ENCODE data around the gene MYH7B. TPM values are rescaled to one million over a fixed set of nuclear protein-coding genes. Genes with fewer than 3 reads are reported as not detected.

MYH7B gene
- total and polyA plus RNA-seq, 2 donors (not counting 3 experiments of a cell fraction or from before 2014, with no cell fraction given): 0.03 TPM; not detected in 1

GRCh38 chr20:34994509-34995131, 39.0 kb downstream of the MYH7B start:
- Histone ChIP-seq H3K9ac (replicated peaks; ENCODE audit: extremely low read depth, insufficient read depth, low read length) (no peak overlapping the region), H3K79me2 (ENCODE audit: control insufficient read depth, insufficient read depth, low read length) (no peaks in the 10 kb centered on the region), H3K9me3 (replicated peaks; ENCODE audit: control insufficient read depth, insufficient read depth, low read length) (no peaks in the 10 kb centered on the region), H3K4me3 (replicated peaks in 1 of 3; ENCODE audit: insufficient read depth in 1 of 3, low read depth in 1 of 3, low read length in 3 of 3) (no peak overlapping the region), H4K20me1 (replicated peaks; ENCODE audit: control insufficient read depth, extremely low read depth, insufficient read depth, low read length) (no peaks in the 10 kb centered on the region), H3K4me2 (ENCODE audit: insufficient read depth, low read length) (no peak overlapping the region), H3K27ac (ENCODE audit: insufficient read depth, low read depth, low read length) (no peak overlapping the region), H3K27me3 (ENCODE audit: control insufficient read depth in 2 of 2, insufficient read depth in 2 of 2, low read length in 2 of 2) (no peaks in the 10 kb centered on the region), H3K36me3 (ENCODE audit: control insufficient read depth in 2 of 2, extremely low read depth in 1 of 2, insufficient read depth in 2 of 2, low read length in 2 of 2) (peaks cover 0 to 35% of the 10 kb centered on the region in 2 experiments), H3K9me1 (replicated peaks; ENCODE audit: control insufficient read depth, extremely low read depth, insufficient read depth, low read length) (no peaks in the 10 kb centered on the region), H2AFZ (ENCODE audit: low read depth, low read length) (no peak overlapping the region), H3K4me1 (ENCODE audit: control insufficient read depth, extremely low read depth, insufficient read depth, low read length) (no peaks in the 10 kb centered on the region)
- FAIRE-seq: no peak
- no TSS peak for BruUV-seq (replicated peaks)
- intact Hi-C loops (cut with micrococcal nuclease) (no loop called here), dilution Hi-C loops (cut with MboI; ENCODE audit: extremely low pct_ligation_motif_present, low sequenced_read_pairs) (no loop called here)
- ChIA-PET POLR2A (no interaction called here), CTCF (interaction anchor here (1.5 kb wide), 1 partner anchor 121 kb away, joined by 8 read pairs; no protein-coding TSS in a partner anchor)
- no peak for DNase-seq (ENCODE audit: low read depth, low spot score)
- TF ChIP-seq CTCF (IDR thresholded peaks at IDR 0.05; ENCODE audit: extremely low read depth in 1 of 2, insufficient read depth in 1 of 2, low read depth in 1 of 2, low read length in 2 of 2) (no peak), POLR2A (IDR thresholded peaks at IDR 0.05; ENCODE audit: low read depth, low read length) (no peak), POLR2AphosphoS5 (IDR thresholded peaks at IDR 0.05; ENCODE audit: insufficient read depth, low read depth, low read length) (no peak), GATA2 (IDR thresholded peaks at IDR 0.05; ENCODE audit: insufficient read depth, insufficient read length, low read depth, low read length) (no peak), MYC (IDR thresholded peaks at IDR 0.05; ENCODE audit: low read depth, low read length) (no peak), EZH2 (IDR thresholded peaks at IDR 0.05; ENCODE audit: borderline replicate concordance, low read depth, low read length, severe bottlenecking) (no peak), FOS (IDR thresholded peaks at IDR 0.05; ENCODE audit: borderline replicate concordance, insufficient read depth, low read length) (no peak), MAX (IDR thresholded peaks at IDR 0.05; ENCODE audit: insufficient read depth, insufficient read length) (no peak), JUN (IDR thresholded peaks at IDR 0.05; ENCODE audit: borderline replicate concordance, insufficient read depth, insufficient read length, low read depth) (no peak)
